ENCODE measurements around the gene MAML2.

DNA sequence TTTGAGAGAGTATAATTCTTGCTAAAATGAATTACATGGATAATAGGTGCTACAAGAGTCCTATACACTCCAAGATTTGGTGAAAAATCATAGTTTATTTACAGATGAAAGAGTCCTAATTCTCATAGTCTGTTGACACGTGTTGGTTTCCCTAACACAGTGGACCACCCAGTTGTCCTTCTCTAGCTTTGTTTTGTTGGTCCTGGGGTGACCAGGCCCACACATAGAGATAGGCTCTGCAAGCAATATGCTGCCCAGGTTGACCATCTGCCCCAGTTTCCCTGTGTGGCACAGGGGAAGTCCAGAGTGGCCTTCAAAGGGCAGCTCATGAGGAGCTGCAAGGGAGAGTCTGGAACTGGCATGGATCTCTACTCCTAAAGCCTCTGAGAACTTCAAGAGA is 184.9 kb downstream of the MAML2 start:
- TF ChIP-seq, protein P1, sequence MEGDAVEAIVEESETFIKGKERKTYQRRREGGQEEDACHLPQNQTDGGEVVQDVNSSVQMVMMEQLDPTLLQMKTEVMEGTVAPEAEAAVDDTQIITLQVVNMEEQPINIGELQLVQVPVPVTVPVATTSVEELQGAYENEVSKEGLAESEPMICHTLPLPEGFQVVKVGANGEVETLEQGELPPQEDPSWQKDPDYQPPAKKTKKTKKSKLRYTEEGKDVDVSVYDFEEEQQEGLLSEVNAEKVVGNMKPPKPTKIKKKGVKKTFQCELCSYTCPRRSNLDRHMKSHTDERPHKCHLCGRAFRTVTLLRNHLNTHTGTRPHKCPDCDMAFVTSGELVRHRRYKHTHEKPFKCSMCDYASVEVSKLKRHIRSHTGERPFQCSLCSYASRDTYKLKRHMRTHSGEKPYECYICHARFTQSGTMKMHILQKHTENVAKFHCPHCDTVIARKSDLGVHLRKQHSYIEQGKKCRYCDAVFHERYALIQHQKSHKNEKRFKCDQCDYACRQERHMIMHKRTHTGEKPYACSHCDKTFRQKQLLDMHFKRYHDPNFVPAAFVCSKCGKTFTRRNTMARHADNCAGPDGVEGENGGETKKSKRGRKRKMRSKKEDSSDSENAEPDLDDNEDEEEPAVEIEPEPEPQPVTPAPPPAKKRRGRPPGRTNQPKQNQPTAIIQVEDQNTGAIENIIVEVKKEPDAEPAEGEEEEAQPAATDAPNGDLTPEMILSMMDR (IDR thresholded peaks at IDR 0.05) = no peak
- no peak for TF ChIP-seq EP300 (IDR thresholded peaks at IDR 0.05)

Data from esophagus muscularis mucosa (tissue), 3 donors.